K562 (cell line): ENCODE data around the gene IQGAP3. TPM values are rescaled to one million over a fixed set of nuclear protein-coding genes. Genes with fewer than 3 reads are reported as not detected.

Experiments used
- CTCF ChIP-seq, 3 experiments: IDR thresholded peaks in 2 of 3; conservative IDR thresholded peaks in 1 of 3; 2 replicates each; pipeline ENCODE4 v1.5.1; 2011 to 2012; ENCODE audit warnings: low read length in 3 of 3, mild to moderate bottlenecking in 3 of 3, control low read depth in 2 of 3, improper control_type of control experiment in 1 of 3, inconsistent platforms in 1 of 3, low read depth in 1 of 3, mixed read lengths in 1 of 3, moderate library complexity in 1 of 3; ENCODE audit not compliant: insufficient read depth in 2 of 3
- FUS ChIP-seq: fragments of 200-400 bp; formaldehyde crosslinking; optimal IDR thresholded peaks from 2 replicates; pipeline ENCODE3; 2017; ENCODE audit warnings: low read depth, low read length
- HDAC6 ChIP-seq: IDR thresholded peaks from 2 replicates; pipeline ENCODE4 v1.6.1; 2012; ENCODE audit warnings: low read depth, mild to moderate bottlenecking, control low read depth, inconsistent platforms, low read length, moderate library complexity
- HLTF ChIP-seq: fragments of 450-650 bp; IDR thresholded peaks from 2 replicates; pipeline ENCODE4 v1.6.1; 2016
- HOXB6 ChIP-seq: fragments of 250-450 bp; sonication (Bioruptor Pico); IDR thresholded peaks from 2 replicates; pipeline ENCODE4 v1.5.1; 2022; ENCODE audit warnings: mild to moderate bottlenecking, borderline replicate concordance
- KLF13 ChIP-seq: fragments of 450-650 bp; IDR thresholded peaks from 2 replicates; pipeline ENCODE4 v1.6.1; 2016; ENCODE audit warnings: missing genetic modification characterization, low read depth, mild to moderate bottlenecking, missing compliant biosample characterization, moderate library complexity, borderline replicate concordance
- LCOR ChIP-seq: sonication (generic); formaldehyde crosslinking; IDR thresholded peaks from 2 replicates; pipeline ENCODE4 v1.8.0; 2022; ENCODE audit warnings: mild to moderate bottlenecking, missing genetic modification reagents
- MEF2D ChIP-seq: conservative IDR thresholded peaks from 2 replicates; pipeline ENCODE4 v1.6.1; 2016; ENCODE audit warnings: low read depth, missing genetic modification characterization, missing compliant biosample characterization
- PHF20 ChIP-seq: fragments of 450-650 bp; IDR thresholded peaks from 2 replicates; pipeline ENCODE4 v1.6.1; 2018; ENCODE audit not compliant: partially characterized antibody
- POLR2AphosphoS5 ChIP-seq: IDR thresholded peaks from 2 replicates; pipeline ENCODE4 v1.6.1; 2011; ENCODE audit warnings: mild to moderate bottlenecking, low read depth, low read length, moderate library complexity; ENCODE audit not compliant: control insufficient read depth, insufficient read depth
- SAFB ChIP-seq: fragments of 200-400 bp; formaldehyde crosslinking; IDR thresholded peaks from 2 replicates; pipeline ENCODE4 v1.6.1; 2017; ENCODE audit warnings: low read depth, low read length, borderline replicate concordance
- TSHZ1 ChIP-seq: fragments of 250-450 bp; sonication (Bioruptor Pico); IDR thresholded peaks from 2 replicates; pipeline ENCODE4 v1.4.0; 2020; ENCODE audit warnings: mild to moderate bottlenecking, moderate library complexity
- VEZF1 ChIP-seq: fragments of 200-800 bp; sonication (Bioruptor generic); IDR thresholded peaks from 2 replicates; pipeline ENCODE4 v1.6.1; 2017; ENCODE audit warnings: missing genetic modification characterization, missing compliant biosample characterization
- ZBTB17 ChIP-seq: fragments of 450-650 bp; formaldehyde crosslinking; IDR thresholded peaks from 2 replicates; pipeline ENCODE4 v1.4.0; 2020; ENCODE audit warnings: mild to moderate bottlenecking
- ZFP91 ChIP-seq: sonication (generic); formaldehyde crosslinking; IDR thresholded peaks from 2 replicates; pipeline ENCODE4 v1.8.0; 2022; ENCODE audit warnings: mild to moderate bottlenecking, missing genetic modification reagents
- ZNF143 ChIP-seq: sonication (generic); formaldehyde crosslinking; IDR thresholded peaks from 2 replicates; pipeline ENCODE4 v1.9.0; 2022; ENCODE audit warnings: mild to moderate bottlenecking, missing genetic modification reagents
- ZNF239 ChIP-seq: fragments of 250-450 bp; sonication (Bioruptor Pico); IDR thresholded peaks from 2 replicates; pipeline ENCODE4 v1.4.0; 2020; ENCODE audit warnings: mild to moderate bottlenecking
- ZNF408 ChIP-seq: fragments of 250-450 bp; sonication (Bioruptor Pico); IDR thresholded peaks from 2 replicates; pipeline ENCODE4 v1.4.0; 2020; ENCODE audit warnings: low read depth, mild to moderate bottlenecking, moderate library complexity
- ZNF696 ChIP-seq: fragments of 250-450 bp; sonication (Bioruptor Pico); conservative IDR thresholded peaks from 2 replicates; pipeline ENCODE4 v1.4.0; 2020; ENCODE audit warnings: mild to moderate bottlenecking, moderate library complexity
- ZNF717 ChIP-seq: fragments of 250-450 bp; sonication (Bioruptor Pico); IDR thresholded peaks from 2 replicates; pipeline ENCODE4 v1.5.0; 2021
- polyA plus RNA-seq, 8 experiments: library from polyadenylated mRNA; depleted of rRNA in 4 of 8; stranded (reverse) in 5 of 8; unstranded in 3 of 8; fragments of >200 nt; fragmentation: Nextera tagmentation in 2 of 8; fragmentation: Illumina TruSeq in 1 of 8; extraction: Ambion mirVana in 2 of 8; extraction: Trizol in 1 of 8; gene quantifications; 2 replicates each; pipeline versions ENCODE4 v1.2.1 to v1.2.3, GENCODE V29; 2011 to 2014; ENCODE audit warnings: inconsistent platforms in 1 of 8, missing spikeins in 1 of 8
- total RNA-seq, 7 experiments: library from RNA; depleted of rRNA in 6 of 7; stranded (reverse); fragments of >200 nt in 6 of 7; fragmentation: Illumina TruSeq in 2 of 7; extraction: Trizol in 2 of 7; gene quantifications; 2 replicates each; pipeline versions ENCODE4 v1.2.1 to v1.2.3, GENCODE V29; 2011 to 2021; ENCODE audit warnings: low replicate concordance in 1 of 7

The IQGAP3 gene
- total and polyA plus RNA-seq, 9 of the 15 experiments (the other 6 are each of a cell fraction or from before 2014, with no cell fraction given): 1.4 to 16.6 (median 11.9) TPM

GRCh38 chr1:156571919-156572662 lies at the start of gene IQGAP3 (continued):
- TF ChIP-seq POLR2AphosphoS5: no peak
- TF ChIP-seq FUS: no peak
- no peak for TF ChIP-seq TSHZ1 (CRISPR knock-in tag)
- TF ChIP-seq ZFP91: no peak
- no peak for TF ChIP-seq ZNF239 (CRISPR knock-in tag)
- no peak for TF ChIP-seq HLTF
- no peak for TF ChIP-seq HOXB6 (CRISPR knock-in tag)
- TF ChIP-seq MEF2D (tag): no peak
- no peak for TF ChIP-seq ZNF408 (CRISPR knock-in tag)
- TF ChIP-seq SAFB: no peak
- TF ChIP-seq ZNF717 (CRISPR knock-in tag): no peak
- TF ChIP-seq KLF13 (tag): peak; percentile 82; the same call in 1 of the 2 replicates
- TF ChIP-seq VEZF1 (CRISPR knock-in tag): peak; percentile 41; the same call in 1 of the 2 replicates
- no peak for TF ChIP-seq LCOR (CRISPR knock-in tag)
- no peak for TF ChIP-seq CTCF (IDR thresholded peaks at IDR 0.05 in 2 of 3, conservative IDR thresholded peaks at IDR 0.05 in 1 of 3; ENCODE audit: insufficient read depth in 2 of 3, low read depth in 1 of 3, low read length in 3 of 3)
- TF ChIP-seq ZNF143 (CRISPR knock-in tag): peak; percentile 94
- TF ChIP-seq HDAC6: no peak
- TF ChIP-seq ZNF696 (CRISPR knock-in tag): no peak
- TF ChIP-seq PHF20: peak; percentile 35
- no peak for TF ChIP-seq ZBTB17 (CRISPR knock-in tag)
